ENCODE data around the gene HSFX3.
"Not testable (repeated sequence)": the region's sequence is repeated elsewhere in the genome, so short reads cannot be mapped to it uniquely, and the experiment has no call there.

Gene HSFX3

DNA sequence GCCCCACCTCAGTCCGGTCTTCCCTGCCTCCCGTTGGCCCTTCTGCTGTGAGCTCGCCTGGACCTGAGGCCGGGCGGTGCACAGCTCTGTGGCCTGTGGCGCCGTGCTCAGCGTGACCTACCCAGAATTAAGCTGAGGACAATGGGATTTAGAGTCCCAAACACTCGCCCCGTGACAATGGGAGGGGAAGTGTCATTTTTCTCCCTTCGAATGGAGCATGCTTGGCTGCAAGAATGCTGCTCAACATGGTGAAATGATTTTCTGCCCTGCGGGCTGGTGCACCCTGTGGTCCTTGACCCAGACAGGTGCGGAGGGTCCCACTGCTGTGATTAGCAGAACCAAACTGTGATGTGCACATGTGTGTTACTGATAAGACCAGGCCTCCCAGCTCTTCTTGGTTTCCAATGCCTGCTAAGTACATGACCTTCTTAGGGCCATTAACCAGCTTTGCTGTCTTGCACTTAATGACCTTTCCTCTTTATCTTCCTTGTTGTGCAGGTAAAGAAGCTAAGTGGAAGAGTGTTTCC is 8.1 kb downstream of the HSFX3 start:
- no peak for DNase-seq

DNA sequence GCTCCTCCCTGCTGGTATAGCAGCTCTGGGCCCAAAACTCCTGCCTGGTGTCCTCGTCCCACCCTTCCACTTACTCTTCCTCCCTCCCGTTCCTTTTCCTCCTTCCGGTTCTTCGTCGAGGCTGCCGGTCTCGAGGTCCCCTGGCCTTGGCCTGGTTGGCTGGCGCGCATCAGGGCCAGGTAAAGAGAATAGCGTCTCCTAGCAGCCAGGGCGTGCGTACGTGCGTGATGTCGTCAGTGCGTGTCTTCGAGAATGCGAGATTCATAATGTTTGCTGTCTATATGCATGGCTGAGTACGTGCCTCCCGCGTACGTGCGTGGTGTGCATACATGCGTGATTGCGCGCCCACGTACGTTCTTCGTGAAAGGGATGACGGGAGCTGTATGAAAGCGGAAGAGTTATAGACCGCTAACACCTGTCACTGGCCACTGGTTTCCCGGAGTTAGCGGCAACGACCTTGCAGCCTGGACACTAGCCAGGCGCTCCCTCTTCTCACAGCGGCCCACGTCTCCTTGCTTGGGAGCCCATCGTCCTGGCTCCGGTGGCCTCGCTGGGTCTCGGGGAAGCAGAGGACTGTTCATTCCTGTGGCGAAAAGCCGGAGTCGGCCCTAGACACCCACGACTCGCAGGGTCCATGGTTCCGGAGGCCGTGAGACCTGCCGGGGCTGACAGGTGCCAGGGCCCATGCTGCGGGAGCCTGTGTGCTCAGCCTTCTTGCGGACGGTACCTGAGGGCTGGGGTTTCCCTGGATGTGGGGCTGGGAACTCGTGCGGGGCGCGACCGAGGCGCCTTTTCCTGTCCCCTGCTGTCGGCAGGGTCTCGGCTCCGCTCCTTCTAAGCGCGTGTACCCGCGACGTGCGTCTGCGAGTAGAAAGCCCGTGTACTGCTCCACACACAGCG is 8.9 kb downstream of the HSFX3 start, which contains the start of gene EOLA1:
TSS of gene EOLA1 (plus strand) at position 392 of the 900 bp plus-strand sequence. CDS start 4,619 bp downstream, outside the sequence.
- DNase-seq, result peak; percentile 95

DNA sequence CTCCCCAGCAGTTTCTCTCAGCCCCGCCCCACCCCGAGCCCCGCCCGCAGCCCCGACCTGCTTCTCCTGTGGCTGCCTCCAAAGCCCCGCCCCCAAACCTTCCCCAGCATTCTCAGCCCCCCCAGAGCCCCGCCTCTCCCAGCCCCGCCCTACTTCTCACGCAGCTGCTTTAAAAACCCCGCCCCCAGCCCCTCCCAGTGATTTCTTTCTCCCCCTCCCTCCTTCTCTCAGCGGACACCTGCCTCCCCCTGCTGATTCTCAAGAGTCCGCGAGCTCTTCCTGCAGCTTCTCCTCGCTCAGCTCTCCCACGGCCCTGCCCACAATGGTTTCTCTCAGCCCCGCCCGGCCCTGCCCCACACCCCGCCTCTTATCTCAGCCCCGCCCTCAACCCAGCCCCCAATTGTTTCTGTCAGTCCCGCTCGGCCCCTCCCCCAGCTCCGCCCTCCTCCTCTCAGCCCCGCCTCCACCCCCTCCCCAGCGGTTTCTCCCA is 9.5 kb downstream of the HSFX3 start:
- DNase-seq, result peak; percentile 95

DNA sequence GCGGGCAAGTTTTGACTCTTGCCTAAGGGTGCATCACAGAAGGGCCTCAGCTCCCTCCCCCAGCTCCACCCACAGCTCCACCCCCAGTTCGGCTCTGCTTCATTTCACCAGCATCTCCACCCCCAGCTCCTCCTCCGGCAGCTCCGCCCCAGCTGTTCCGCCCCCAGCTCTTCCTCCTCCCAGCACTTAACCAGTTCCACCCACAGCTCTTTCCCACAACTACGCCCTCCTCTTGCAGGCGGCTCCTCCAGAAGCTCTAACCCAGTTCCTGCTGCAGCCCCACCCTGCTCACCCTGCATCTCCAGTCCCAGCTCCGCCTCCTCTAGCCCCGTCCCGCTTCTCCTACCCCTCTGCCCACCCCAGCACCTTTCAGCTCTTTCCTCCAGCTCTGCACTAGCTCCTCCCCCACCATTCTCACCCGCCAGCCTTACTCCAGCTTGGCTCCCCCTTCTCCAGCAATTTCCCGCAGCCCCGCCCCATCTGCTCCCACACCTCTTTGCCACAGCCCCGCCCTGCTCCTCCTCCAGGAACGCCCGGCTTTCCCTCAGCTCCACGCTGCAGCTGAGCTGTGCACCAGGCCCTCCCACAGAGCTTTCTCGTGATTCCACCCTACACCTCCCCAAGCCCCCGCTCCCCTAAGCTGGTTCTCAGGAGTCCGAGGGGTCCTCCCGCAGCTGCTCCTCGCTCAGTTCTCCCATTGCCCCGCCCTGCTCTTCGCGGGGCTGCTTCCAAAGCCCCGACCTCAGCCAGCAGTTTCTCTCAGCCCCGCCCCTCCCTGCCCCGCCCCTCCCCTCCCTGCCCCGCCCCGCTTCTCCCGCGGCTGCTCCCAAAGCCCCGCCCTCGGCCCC is 10.2 kb downstream of the HSFX3 start:
- peak; percentile 96 for DNase-seq

DNA sequence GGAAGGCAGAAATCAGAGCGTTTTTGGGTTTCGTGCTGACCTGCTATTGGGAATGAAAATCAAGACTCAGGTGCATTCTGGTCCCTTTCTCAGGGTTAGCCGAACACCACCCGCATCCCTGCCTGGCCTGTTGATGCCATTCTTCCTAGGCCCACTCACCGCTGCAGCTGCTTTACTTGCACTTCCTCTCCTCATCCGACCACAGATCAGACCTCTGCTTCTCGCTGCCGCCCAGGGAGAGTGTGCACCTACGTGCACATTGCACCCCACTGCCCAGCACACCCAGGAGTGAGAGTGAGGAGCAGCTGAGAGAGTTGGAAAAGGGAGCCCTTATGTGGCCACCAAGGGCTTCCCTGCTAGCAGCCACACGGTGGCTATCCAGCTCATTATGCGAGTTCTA is 12.2 kb downstream of the HSFX3 start:
- DNase-seq, result not testable (repeated sequence)

DNA sequence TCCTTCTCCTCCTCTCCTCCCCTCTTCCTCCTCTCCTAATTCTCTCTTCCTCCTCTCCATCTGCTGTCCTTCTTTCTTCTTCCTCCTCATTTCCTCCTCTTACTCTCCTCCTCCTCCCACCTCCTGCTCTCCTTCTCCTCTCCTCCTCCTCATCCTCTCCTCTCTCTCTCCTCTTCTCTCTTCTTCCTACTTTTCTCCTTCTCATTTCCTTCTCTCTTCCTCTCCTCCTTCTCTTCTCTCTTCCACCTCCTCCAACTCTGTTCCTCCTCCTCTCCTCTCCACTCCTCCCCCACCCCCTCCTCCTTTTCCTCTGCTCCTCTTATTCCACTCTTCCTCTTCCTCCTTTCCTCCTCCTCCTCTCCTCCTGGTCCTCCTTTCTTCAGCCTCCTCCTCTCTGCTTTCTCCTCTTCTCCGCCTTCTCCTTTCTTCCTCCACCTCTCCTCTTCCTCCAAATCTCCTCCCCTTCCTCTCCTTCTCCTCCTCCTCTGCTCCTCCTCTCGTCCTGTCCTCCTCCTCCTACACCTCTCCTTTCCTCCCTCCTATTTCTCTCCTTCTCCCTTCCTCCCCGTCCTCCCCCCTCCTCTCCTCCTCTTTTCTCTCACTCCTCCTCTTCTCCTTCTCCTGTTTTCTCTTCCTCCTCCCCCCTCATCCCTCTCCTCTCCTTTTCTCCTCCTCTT is 14.7 kb downstream of the HSFX3 start:
- not testable (repeated sequence) for DNase-seq

DNA sequence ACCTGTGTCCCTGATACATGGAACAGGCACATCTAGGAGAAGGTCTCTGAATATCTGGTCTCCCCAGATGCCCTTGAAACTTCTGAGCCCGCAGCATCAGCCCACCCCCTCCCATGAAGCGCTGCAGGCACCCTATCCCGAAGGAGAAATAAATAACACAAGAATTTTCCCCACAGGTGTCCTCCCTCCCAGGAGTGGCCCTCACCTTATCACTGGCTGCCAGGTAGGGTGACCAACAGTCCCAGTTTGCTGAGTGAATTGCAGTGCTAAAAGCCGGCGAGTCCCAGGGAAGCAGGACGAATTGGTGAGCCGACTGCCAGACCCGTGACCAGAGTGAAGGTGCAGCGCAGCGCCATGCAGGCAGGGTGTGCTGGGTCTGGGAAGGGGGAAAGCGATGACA is 15.7 kb downstream of the HSFX3 start:
- DNase-seq, result not testable (repeated sequence)

DNA sequence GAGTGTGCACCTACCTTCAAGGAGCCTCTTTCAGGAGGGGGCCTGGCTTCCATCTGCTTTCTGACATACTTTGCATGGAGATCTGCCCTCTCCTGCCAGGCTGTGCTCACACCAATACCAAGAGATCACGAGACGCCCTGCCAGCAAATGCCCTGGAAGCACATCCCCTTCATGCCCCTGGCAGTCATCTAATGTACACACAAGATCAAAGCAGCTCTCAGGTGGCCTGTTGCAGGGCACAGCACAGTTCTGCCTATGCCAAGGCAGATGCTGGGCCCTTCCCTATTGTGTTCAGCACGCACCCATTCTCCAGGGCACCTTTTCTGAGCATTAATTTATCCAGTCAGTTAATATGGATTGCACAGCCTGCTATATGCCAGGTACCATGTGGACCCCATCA is 16.9 kb downstream of the HSFX3 start:
- not testable (repeated sequence) for DNase-seq

DNA sequence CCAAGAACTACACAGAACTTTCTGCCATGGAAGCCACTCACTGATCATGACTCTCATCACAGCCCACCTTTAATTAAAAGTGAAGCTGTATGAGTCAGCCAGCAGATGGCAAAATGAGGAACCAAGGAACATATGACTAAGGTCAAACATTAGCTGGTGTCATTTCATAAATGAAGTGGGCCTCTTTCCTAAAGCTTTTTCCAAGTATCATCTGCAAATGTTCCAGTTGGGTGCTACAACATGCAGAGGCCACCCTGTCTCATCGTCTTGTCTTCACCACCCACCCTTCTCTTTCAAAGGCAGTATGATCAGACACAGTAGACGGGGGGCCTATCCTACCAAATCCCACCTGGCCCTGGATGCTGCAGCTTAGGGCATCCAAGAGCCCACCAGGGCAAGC is 18.1 kb downstream of the HSFX3 start:
- DNase-seq, result no peak

DNA sequence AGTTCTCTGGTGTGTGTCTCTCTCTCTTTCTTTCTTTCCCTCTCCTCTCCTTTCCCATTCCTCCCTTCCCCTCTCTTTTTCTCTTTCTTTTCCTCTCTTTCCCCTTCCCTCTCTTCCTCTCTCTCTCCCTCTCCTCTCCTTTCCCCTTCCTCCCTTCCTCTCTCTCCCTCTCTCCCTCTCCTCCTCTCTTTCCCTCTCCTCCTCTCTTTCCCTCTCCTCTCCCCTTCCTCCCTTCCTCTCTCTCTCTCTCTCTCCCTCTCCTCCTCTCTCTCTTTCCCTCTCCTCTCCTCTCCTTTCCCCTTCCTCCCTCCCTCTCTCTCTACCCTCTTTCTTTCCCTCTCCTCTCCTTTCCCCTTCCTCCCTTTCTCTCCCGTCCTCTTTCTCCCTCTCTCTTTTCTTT is 21.3 kb downstream of the HSFX3 start:
- DNase-seq, result no peak

DNA sequence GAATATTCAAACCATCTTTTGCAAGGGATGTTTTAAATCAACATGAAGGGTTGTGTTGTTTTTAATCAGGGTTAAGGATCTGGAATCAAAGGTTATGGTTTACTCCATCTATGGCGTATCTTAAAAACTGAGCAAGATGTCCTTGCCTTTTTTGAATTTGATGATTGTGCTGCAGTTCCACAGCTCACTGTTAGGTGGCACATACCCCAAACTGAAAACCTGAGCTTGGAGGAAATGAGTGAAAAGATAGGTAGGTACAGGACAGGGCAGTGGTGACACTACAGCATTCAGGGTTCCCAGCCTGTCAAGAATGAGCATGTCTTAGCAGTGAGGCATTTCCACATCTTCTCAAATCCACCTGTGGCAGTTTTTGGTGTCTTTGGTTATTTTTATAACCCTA is 22.0 kb downstream of the HSFX3 start:
- peak; percentile 56 for DNase-seq

DNA sequence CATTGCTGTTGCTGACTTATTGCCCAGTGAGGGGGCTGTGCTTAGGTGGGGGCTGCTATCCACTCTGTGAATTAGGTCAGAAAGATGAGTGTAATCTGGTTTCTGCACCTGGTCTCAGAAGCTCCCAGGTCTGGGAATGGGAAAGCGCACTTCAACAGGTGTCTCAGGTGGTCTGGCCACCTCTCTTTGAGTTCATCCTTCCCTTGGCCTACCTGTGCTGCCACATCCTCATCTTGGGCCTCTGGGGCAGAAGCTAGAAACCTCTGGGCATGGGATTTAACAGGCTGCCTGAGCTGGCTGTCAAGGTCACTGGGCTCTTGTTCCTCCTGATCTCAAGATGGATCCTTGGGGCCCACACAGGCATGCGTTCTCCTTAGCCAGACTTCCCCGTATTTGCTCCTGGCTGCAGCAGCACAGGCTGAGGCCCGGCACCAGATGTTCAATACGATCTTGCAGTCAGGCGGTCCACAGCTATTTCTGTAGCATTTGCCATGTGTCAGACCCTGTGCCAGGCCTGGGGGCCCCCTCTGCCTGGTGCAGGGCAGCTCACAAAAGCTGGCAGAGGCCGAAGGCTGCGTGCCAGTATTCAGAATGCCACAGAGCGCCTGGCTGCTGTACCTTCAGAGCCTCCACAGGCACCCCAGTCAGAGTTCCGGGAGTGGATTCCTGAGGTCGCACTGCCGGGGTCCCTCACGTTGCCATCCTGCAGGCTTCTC is 23.2 kb downstream of the HSFX3 start:
- not testable (repeated sequence) for DNase-seq

DNA sequence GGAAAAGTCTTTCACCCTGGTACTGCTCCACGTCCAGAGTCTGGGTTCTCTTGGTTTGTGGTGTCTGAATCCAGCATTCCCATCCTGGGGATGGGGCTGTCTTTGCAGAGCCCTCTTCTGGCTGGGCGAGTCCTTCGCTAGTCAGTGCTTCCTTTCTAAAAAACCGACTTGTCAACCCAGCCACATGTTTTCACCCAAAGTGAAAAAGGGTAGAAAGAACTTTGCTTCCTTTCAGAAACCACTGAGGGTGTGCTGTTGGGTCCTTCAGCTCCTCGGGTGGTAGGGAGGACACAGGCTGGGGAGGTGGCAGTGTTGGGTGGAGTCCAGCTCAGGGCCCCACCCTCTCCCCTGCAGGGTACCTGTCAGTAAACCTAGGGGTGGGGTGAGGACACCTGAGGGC is 23.8 kb downstream of the HSFX3 start:
- peak; percentile 31 for DNase-seq

DNA sequence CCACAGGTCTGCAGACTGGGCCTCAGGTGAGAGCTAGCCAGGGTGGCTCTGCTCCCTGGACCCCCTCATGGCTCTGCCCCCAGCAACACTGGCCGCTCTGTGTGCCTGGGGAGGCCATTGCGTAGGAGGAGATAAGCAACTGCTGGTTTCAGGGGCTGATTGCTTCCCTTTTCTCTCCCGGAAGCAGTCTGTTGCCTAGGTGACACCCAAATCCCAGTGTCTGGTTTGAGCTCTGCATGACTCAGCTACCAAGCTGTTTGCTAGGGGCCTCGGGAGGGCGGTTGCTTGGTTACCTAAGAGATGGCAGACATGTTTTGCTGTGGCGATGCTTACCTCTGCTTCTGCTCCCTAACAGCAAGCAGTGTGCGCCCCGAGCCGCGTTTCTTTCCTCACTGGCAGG is 24.3 kb downstream of the HSFX3 start:
- peak; percentile 77 for DNase-seq

DNA sequence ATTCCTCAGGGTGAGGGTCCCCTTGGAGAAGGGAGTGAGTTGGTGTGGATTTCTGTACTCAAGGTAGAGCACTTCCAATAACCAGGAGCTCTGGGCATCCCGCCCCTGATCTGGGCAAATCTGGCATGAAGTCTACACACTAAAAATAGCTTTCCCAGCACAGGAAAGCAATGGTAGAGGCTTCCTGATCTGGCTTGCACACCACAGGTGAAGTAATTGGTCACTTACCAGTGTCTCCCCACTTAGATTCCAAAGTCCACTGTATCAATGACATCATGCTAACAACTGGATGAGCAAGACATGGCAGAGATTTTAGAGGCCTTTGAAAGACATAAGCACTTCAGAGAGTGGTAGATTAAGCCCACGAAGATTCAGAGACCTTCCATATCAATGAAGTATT is 26.8 kb downstream of the HSFX3 start:
- no peak for DNase-seq

DNA sequence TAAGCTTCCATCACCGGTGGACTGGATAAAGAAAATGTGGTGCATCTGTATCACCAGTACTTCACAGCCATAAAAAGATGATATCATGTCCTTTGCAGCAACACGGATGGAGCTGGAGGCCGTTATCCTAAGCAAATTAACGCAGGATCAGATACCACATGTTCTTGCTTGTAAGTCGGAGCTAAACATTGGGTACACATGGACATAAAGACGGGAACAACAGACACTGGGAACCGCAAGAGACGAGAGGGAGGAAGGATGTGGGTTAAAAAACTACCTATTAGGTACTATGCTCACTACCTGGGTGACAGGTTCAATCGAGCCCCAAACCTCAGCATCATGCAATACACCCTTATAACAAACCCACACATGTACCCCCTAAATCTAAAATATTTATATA is 28.3 kb downstream of the HSFX3 start:
- DNase-seq, result no peak

DNA sequence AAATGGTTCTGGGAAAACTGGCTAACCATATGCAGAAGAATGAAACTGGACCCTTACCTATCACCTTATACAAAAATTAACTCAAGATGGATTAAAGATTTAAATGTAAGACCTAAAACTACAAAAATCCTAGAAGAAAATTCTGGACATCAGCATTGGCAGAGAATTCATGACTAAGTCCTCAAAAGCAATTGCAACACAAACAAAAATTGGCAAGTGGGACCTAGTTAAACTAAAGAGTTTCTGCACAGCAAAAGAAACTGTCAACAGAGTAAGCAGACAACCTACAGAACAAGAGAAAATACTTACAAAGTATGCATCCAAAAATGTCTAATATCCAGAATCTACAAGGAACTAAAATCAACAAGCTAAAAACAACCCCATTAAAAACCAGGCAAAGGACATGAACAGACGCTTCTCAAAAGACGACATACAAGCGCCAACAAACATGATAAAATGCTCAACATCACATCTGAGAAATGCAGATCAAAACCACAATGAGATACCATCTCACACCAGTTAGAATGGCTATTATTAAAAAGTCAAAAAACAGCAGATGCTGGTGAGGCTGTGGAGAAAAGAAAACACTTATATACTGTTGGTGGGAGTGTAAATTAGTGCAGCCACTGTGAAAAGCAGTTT is 29.0 kb downstream of the HSFX3 start:
- not testable (repeated sequence) for DNase-seq

DNA sequence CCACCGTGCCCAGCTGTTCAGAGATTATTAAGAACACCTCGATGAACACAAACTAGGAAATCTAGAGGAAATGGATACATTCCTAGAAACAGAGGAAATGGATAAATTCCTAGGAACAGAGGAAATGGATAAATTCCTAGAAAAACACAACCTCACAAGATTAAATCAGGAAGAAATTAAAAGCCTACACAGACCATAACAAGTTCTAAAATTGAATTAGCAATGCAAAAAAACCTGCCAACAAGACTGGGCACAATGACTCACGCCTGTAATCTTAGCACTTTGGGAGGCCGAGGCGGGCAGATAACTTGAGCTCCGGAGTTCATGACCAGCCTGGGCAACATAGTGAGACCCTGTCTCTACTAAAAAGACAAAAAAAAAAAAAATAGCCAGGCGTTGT is 31.5 kb downstream of the HSFX3 start:
- no peak for DNase-seq

DNA sequence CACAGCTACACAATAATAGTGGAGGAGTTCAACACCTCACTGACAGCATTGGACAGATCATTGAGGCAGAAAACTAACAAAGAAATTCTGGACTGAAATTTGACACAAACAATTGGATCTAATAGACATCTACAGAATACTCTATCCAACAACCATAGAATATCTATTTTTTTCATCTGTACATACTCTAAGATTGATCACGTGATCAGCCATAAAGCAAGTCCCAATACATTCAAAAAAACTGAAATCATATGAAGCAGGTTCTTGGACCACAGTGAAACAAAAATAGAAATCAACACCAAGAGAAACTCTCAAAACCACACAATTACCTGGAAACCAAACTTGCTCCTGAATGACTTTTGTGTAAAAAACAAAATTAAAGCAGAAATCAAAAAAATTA is 32.4 kb downstream of the HSFX3 start:
- no peak for DNase-seq

DNA sequence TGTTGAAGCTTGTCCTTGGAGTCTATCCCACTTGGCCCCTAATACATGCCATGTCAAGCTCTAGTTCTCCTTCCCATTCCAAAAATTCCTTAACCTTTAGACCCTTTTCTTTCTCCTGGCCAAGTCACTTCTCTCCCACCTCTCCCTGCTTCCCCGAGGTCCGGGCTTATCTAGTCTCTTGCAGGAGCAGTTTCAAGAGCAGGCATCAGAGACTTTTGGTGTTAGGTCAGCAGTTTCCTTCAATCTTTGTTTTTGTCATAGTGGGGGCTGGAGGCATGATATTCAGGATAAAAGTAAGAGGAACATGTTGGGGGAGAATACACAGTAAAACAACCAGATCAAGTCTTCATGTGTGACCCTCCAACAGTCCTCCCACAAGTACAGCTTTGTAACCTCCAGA is 33.1 kb downstream of the HSFX3 start:
- DNase-seq, result no peak

DNA sequence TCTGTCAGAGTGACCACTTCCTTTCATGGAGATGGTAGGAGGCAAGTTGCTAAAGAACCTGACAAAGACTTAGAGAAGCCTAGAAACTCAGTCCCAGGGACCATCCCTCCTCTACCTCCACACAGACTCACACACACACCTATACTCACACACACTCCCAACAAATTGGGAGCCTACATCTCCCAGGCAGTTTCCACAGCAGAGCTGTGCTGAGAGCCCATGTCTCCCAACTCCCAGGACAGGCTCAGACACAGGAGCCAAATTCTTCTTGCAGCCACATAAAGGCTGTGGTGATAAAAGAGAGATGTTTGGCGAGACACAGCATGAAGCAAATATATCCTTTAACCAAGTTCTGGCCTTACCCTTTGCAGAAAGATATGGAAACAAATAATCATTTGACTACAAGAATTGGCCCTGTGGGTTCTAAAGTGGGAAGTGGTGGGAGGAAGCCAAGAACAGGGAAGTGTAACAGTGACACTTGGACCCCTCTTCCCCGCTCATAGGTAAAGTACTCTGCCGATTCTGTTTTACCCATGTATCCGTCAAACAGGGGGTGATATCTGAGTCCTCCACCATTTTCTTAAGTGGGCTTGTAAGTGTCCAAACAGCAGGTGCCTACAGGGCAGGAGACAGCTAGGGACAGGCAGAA is 33.6 kb downstream of the HSFX3 start:
- DNase-seq, result no peak

Measured in NCI-H69 (cell line).